Measurements from ENCODE around the gene MAT2A.
"Not testable (repeated sequence)": the region's sequence is repeated elsewhere in the genome, so short reads cannot be mapped to it uniquely, and the experiment has no call there.

The MAT2A gene

DNA sequence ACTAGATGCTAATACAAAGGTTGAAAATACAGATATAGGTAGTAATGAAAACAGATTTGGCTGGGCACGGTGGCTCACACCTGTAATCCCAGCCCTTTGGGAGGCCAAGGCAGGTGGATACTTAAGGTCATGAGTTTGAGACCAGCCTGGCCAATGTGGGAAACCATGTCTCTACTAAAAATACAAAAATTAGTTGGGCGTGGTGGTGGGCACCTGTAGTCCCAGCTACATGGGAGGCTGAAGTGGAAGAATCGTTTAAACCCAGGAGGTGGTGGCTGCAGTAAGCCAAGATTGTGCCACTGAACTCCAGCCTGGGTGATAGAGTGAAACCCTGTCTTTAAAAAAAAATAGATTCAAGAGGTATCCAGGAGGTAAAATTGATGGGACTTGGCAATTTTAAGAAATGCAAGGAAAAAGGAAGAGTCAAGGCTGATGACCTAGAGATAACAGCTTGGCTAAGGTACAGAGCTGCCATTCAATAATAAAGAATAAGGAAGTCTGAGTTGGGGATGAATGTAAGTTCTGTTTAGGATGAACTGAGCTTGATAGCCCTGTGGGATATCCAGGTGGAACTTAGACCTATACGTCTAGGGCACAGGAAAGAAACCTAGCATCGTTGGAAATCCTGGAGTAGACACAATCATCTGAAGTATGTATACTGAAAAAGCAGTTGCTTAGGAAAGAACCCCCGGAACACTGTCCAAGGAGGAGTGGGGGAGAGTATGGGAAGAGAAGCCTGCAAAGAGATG, 9.1 kb downstream of the MAT2A start:
- no peak for DNase-seq

DNA sequence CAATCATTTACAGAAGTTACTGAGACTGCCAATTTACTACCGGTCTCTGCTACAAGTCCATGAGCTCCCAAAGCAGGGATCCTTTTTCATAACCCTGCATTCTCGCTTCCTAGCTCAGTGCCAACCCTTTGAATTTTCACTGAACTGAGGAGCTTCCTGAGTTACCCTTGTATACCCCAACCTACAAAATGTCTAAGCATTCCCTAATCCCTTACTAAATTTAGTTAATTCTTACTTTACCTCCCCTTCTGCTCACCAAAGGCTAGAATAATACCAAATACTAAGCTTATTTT, 9.6 kb downstream of the MAT2A start:
- DNase-seq, result no peak

DNA sequence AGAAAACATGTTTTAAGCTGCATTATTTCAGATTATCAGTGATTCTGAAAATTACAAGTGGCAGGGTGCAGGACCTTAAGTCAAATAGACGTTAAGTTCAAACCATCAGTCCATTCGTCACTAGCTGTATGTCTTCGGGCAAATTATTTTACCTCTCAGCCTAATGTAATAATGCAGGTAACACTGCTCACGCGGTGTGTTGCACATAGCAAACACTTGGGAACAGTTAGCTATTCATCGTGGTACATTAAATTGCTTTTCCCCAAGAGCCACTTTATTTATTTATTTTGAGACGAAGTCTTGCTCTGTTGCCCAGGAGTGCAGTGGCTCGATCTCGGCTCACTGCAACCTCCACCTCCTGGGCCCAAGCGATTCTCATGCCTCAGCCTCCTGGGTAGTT, 10.1 kb downstream of the MAT2A start:
- DNase-seq, result no peak

DNA sequence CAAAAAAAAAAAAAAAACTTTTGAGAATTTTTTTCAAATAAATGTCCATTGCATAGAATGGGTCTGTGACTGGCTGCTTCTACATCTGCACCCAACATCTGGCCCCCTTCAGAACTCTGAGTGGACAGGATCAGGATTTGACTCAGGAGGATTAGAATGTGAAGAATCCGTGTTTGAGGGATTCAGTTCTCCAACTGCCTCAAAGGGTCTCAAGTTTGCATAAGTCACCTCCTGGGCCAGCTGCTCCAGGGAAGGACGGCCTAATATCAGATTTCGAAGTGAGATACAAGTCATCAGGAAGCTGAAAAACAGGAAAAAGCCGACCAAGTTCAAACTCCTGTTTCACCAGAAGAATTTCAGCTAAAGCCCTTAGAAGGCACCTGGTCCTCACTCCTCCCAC, 10.9 kb downstream of the MAT2A start:
- DNase-seq, result no peak

DNA sequence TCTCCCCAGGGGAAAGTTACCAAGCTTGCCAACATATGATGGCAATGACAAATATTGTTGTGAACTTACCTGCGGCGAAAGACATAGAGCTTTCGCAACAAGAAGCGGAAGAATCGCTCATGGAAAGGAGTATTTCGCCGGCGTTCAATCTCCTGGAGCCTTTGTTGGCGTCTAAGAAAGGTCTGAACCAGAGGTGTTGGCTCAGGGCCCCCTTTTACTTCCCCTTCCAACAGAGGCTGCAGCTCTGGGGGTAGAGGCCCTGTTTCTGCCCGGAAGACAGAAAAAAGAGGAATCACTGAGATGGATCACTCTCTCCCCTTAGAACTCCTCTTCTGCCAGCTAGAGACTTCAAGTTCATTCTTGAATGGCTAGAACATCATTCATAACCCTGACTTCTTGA, 11.5 kb downstream of the MAT2A start:
- no peak for DNase-seq

DNA sequence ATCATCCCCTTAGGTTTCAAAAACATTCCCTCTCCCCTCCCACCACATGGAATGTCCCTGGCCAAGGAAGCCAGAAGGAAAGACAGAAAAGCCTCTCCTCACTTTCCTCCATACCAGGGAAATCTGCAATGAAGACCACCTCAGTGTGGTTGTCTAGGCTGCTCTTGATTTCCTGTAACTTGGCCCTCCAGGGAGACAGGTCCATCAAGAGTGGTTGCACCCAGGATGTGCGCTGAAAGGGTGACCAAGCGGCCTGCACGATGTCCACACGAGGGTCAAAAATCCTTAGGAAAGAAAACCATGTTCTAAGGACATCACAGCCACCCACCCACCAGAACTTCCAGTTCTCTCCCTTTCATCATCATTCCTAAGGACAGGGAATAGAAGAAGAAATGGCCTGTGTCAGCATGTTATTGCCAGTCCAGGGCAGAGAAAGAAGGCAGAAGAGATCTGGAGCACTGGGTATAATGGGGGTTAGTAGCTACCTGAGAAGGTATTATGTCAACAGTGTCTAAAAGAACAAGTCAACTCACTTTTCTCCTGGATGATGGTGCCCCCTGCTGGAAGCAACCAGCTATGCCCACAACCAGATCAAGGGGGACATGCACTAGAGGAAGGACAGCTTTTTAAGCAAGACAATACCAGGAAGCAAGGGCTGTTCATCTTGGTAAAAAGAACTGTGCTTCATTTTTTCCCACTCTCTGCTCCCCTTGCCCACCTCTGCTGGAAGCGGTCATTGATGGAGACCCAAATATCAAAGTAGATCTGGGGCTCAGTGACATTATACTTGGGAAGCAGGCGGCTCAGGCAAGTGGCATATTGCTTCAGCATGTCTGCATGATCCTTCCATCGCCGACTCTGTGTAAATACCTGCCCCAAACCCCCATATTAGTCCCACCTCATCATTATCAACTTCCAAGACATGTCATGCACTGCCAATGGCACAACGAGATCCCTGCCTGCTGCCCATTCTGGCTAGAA, 13.0 kb downstream of the MAT2A start:
- peak; percentile 20 to 47 for DNase-seq

DNA sequence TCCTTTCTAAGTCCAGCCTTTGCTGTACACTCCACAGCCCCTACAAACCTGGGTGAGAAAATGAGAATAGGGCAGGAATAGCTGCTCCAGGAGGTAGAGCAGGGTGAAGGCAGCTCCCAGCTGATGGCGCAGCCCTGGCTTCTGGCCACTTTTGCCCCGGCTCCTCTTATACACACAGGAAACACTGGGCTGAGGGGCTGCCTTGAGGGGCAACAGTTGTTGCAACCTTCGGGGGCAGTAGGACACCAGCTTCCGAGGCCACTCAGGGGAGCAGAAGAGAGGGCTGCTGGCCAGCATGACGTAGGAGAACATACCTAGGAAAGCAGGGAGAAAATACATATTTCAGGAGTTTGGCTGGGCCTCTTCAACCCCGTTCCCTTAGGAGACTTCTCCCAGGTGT, 14.2 kb downstream of the MAT2A start:
- DNase-seq, result no peak

DNA sequence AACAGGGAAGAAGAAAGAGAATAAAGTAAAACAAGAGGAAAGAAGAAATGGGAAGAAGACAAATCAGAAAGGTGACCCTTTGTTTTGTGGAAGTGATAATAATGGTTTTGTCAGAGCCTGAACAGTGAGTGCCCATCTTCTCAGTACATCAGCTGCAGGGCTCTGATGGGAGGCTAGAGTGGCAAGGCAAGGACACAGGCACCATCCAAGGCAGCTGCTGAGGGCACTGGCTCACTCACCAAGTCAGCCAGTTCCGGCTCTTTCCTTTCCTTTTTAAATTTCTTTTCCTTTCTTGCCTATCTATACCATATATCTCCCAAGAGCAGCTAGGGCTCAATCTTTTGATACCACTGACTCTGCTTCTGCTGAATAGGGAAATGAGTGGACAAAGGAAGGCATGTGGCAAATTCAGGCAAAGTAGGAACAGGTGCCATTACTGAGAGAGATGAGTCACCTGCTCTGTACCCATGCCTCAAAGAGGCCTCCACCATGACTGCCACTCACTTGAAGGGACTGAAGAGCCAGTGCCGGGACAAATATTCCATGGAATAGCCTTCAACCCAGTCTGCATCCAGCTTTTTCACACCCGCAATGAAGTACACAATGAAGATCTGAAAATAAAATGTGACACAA, 16.1 kb downstream of the MAT2A start:
- DNase-seq, result no peak

DNA sequence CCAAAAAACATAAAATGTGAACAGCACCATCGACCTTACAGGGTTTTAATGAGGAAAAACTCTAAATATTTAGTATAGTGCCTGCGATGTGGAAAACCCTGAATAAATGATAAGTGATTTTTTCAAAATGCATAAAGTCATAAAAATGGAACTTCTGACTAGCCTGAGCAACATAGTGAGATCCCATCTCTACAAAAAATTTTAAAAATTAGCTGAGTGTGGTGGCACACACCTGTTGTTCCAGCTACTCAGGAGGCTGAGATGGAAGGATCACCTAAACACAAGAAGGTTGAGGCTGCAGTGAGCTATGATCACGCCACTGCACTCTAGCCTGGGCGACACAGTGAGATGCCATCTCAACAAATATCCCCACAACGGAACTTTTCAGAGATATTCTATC, 18.2 kb downstream of the MAT2A start:
- no peak for DNase-seq

DNA sequence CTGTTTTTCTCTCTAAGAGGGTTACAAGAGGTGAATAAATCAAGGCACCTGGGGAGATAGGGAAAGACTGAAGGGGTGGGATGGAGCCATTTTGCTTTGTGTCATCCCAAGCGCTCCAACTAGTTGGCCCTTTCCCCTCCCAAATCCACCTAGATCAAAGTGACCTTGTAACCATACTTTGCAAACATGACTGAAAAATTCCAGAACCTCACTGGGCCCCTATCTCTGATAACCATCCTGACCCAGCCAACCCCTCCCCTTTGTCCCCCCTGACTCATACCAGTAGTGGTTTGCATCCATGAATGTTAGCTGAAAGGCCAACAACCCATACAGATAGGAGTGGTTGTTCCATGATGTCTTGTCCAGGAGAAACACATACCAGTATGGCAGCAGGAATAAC, 19.2 kb downstream of the MAT2A start:
- no peak for DNase-seq

DNA sequence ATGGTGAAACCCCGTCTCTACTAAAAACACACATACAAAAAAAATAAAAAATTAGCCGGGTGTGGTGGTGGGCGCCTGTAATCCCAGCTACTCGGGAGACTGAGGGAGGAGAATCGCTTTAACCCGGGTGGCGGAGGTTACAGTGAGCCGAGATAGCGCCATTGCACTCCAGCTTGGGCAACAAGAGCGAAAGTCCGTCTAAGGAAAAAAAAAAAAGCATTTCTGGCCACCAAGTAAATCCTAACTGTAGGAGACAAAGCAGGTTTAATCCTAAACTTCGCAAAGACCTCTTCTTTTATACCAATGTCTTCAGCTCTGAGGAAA, 21.4 kb downstream of the MAT2A start:
- DNase-seq, result not testable (repeated sequence)

DNA sequence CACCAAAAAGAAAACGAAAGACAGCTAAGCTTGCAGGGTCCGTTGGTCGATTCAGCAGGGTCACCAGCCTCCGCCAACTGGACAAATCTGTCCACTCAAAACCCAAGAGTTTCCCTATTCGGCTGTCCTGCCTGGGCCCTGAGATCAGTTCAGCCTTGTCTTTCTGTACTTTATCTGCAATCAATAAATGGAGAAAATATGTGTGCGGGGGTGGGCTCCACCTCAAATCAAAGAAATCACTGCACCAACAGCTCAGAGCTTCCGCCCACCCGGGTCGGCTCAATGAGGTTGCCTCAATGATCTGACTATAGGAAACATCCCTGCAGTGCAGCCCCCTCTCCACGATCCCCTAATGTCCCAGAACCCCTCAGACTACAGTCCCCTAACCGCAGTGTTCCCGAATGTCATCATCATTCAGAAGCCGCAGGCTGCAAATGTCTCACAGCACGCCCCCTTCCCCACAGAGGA, 21.9 kb downstream of the MAT2A start:
- DNase-seq, result no peak

DNA sequence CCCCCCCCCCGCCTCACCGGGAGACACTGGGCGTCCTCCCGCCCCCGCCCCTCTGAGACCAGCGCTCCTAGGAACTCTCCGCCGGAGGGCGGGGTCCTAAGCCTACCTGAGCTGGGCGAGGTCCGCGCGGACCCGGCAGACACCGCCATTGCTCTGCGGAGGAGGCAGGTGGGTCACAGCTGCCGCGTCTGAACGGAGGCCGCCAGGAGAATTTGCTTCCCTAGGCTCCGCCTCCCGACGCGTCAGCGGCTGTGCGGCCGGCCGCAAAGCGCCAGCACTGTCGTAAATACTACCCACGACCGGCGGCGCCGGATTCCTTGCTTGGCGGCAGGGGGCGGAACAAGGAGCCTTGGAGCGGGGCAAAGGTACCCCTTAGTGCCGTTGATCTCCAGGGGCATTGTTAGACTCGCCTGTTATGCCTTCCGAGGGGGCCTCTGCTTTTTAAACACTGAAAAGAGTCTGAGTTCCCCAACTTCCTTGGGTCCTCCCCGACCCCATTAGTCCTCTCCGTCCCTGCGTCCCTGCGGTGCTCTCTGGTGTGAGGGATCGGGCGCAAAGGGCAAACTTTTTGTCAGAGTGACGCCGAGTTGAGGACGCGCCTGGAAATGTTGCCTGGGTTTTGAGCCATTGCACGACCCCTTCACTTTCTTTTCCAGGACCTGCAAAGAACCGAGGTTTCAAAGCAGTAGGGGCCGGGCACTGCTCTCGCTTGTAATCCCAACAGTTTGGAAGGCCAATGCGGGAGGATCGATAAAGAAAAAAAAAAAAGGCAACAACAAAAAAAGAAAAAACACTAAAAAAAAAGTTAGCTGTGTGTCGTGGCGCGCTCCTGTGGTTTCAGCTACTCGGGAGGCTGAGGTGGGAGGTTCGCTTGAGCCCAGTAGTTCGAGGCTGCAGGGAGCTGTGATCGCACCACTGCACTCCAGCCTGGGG, 22.6 kb downstream of the MAT2A start, which contains the start of gene GGCX:
TSS of gene GGCX (minus strand) at position 214 of the 933 bp plus-strand sequence. CDS start at position 149, 65 bp downstream.
- DNase-seq, result peak; percentile 74 to 90

DNA sequence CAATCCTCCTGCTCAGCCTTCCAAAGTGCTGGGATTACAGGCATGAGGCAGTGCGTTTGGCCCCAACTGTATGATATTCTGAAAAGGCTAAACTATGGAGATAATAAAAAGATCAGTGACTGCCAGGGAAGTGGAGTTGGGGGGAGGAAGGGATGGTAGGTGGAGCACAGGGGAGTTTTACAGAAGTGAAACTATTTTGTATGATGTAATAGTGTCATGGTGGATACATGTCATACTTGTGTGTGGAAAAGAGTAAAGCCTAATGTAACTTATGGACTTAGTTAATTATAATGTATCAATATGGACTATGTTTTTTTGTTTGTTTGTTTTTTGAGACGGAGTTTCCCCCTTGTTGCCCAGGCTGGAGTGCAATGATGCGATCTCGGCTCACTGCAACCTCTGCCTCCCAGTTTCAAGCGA, 25.2 kb downstream of the MAT2A start:
- no peak for DNase-seq

DNA sequence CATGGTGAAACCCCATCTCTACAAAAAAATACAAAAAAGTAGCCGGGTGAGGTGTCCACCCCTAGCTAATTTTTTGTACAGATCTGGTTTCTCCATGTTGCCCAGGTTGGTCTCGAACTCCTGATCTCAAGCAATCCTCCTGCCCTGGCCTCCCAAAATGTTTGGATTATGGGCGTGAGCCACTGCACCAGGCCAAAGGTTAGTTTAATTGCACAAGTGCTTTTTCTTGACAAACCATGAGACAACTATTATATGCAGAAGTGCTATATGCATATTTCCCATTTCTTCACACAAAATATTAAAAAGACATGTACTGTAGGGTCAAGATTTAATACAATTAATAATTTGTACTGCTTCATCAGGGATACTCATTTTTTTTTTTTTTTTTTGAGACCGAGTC, 27.3 kb downstream of the MAT2A start:
- no peak for DNase-seq

DNA sequence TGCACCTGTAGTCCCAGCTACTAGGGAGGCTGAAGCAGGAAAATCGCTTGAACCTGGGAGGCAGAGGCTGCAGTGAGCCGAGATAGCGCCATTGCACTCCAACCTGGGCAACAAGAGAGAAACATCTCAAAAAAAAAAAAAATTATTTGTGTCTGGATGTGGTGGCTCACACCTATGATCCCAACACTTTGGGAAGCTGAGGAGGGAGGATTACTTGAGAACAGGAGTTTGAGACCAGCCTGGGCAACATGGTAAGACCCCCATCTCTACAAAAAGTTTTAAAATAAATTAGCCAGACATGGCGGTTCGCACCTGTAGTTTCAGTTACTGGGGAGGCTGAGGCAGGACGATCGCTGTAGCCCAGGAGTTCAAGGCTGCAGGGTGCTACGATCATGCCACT, 36.8 kb downstream of the MAT2A start:
- no peak for DNase-seq

DNA sequence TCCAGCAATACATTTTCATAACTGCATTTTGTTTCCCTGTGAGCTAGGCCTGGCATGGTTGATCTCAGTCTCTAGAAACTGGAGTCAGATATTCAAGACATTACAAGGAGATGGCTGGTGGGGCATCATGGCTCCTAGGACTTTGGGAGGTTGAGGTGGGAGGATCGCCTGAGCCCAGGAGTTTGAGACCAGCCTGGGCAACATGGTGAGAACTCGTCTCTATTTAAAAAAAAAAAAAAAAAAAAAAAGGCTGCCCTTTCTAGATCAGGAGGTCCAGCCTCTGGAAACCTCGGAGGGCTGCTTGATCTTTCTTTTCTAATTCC, 38.1 kb downstream of the MAT2A start:
- no peak for DNase-seq

DNA sequence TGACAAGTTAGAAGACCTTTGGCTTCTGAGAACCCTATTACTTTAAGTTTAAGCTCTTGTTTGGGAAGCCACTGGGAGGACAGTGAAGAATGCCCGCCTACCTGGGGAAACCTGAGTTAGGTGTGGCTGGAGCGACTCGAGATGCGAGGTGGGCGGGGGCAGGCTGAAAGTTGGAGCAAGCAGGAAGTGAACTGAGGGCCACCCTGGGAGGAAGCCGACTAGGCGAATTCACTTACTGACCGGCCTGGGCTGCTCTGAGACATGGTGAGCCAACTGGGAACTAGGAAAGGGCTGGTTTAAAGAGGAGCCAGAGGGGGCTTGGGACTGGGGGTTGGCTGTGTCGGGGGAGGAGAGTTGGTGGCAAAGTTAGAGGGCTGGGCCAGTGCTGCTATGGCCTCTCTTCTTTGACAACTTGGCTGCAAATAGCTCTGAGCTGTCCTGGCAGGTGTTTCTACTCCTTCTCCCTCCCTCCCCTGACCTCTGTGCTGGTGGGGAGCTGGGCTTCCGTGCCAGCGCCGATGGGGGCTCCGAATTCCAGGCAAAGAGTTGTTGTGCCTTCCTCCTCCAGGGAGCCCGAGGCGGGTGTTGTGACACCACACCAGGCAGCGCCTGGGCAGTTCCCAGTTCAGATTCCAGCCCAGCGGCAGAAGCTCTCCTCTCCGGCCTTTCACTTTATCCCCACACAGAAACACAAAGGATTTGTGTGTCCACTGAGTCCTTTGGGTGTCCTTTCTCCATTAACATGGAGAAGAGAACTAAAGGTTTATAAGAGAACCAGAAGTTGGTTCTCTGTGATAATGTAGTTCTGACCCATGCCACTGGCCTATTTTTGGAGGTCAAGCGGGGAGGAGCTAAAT, 38.6 kb downstream of the MAT2A start, which contains the start of gene VAMP8:
TSS of gene VAMP8 (plus strand) at position 201 of the 857 bp plus-strand sequence. CDS start at position 262, 61 bp downstream.
- DNase-seq, result no peak

DNA sequence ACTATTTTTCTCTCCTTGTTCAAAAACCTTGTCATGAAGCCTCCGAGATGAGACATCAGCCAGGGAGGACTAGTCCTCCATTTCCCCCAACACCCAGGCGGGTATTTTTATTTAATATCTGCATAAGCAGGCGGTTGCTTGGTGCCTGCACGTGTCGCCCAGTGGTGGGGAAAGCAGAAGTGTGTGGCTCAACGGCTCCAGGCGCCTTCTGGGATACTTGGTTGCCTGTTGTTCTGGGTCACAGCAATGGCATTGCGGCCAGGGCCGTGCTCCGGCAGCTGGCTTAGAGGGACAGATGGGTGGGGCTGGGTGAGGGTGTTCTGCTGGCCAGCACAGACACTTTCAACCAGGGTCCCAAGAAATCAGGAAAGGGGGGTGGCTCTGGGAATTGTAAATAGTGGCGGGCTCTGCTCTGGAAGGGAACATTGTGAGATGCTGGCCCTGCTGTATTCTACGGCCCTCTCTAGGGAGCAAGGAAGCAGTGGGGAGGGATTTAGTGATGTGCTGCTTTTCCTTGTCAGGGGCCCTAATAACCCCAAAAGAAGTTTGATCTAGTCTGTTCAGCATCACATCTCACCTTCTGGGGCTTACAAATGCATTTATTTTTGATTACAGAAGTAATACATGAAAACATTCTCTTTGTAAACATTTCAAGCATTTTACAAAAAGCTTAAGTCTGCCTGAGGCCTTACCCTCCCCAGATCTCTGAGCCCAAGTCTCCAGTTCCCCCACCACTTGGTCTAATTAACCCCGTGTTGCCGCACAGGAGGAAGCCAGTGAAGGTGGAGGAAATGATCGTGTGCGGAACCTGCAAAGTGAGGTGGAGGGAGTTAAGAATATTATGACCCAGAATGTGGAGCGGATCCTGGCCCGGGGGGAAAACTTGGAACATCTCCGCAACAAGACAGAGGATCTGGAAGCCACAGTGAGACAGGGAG, 39.5 kb downstream of the MAT2A start:
- no peak for DNase-seq

DNA sequence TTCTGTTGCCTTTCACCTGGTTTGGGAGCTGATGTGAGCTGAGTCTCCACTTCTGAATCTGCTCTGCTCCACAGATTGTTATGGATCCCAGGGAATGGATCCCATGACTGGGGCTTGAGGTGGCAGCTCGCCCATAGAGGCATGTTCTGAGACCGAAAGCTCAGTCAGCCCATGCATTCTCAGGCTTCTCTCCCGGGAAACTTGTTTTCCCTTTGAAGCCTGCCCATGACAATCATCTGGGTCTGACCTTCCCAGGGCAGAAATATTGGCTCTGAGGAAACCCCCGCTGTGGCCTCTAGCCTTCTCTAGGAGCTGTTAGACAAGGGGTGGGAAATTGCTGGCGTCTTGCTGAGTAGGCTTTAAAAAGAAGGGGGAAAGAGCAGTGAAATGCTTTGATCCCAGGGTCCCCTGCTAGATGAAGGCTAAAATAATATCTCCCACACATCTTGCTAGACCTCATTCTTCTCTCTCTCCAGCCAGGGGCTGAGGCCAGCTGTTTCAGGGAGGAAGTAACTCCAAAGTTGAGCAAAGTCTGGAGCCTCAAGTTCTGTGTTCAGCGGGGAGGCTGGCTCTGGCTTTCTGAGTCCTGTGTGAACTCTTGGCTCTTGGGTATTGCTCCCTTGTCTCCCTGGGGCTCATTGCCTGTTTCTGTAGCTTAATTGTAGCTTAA, 40.4 kb downstream of the MAT2A start:
- no peak for DNase-seq

All from NCI-H187 (cell line).